Measurements from ENCODE around the gene TAGAP.
A peak's percentile ranks its signal among the peaks of the same experiment; 100 is the strongest.

Gene TAGAP, protein sequence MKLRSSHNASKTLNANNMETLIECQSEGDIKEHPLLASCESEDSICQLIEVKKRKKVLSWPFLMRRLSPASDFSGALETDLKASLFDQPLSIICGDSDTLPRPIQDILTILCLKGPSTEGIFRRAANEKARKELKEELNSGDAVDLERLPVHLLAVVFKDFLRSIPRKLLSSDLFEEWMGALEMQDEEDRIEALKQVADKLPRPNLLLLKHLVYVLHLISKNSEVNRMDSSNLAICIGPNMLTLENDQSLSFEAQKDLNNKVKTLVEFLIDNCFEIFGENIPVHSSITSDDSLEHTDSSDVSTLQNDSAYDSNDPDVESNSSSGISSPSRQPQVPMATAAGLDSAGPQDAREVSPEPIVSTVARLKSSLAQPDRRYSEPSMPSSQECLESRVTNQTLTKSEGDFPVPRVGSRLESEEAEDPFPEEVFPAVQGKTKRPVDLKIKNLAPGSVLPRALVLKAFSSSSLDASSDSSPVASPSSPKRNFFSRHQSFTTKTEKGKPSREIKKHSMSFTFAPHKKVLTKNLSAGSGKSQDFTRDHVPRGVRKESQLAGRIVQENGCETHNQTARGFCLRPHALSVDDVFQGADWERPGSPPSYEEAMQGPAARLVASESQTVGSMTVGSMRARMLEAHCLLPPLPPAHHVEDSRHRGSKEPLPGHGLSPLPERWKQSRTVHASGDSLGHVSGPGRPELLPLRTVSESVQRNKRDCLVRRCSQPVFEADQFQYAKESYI

DNA sequence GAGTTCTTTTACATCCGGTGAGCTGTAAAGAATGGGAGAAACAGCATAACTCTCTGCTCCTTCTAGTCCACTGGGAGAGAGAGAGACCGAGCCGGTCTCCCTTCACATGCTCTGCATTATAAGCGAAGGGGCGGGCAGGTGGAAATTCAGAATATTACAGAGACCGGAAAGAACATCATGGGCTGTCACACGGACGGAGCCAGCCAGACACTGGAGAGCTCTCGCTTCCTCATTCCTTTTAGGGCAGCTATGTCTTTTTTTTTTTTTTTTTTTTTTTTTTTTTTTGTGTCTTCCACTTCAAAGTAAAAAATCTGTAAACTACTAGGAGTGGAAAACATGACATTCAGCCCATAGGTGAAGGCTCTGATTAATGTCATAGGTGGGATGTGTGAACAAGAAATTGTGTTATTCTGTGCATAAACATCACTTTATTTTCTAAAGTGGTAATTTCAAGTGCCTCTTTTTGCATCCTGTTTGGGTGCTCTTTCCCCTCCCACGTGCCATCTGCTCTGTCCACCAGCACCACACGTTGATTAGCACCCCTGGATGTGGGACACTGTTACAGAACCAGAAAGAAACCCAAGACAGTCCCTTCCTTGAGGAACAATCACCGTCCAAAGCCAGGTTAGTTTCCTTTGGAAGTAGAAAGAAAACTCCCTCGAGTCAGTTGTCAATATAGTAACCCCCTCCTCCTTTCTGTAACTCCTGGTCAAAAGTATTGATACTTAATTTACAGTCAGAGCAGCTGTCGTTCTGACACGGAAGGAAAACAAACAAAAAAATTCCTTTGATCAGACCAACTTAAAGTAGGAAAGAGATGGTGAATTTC is at the start of gene TAGAP:
TAGAP (minus strand) TSS at position 93 of the 829 bp plus-strand sequence. CDS start 845 bp downstream, outside the sequence.
- TF ChIP-seq CTCF (IDR thresholded peaks at IDR 0.05; ENCODE audit: borderline replicate concordance, insufficient read depth, low read depth, low read length), result no peak
- H3K4me3 ChIP-seq (ENCODE audit: low read depth, low read length), result peak within 1 kb of the TSS; percentile 44

GRCh38 chr6:159093609-159094443 is 49.0 kb upstream of the TAGAP start:
- TF ChIP-seq CTCF (IDR thresholded peaks at IDR 0.05; ENCODE audit: borderline replicate concordance, insufficient read depth, low read depth, low read length), result no peak
- H3K4me3 ChIP-seq (ENCODE audit: low read depth, low read length), result no peak overlapping the region

DNA sequence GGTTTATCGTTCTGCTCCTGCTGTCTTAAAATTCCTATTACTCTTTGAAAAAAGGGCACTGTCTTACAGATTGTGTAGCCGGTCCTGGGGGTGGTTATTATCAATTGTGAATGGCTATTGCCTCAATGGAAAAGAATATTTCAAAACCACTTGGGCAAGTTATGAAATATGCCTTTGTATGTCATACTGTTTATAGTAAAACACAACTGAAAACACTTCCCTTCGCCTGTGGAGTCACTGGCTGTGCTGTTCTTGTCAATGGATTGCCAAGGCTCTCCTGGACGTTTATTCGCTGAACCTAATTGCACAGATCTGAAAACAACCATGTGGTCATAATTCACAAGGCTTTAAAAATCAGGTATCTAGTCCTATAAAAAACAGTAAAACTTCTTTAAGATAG is 47.8 kb upstream of the TAGAP start:
- no peak for TF ChIP-seq CTCF (IDR thresholded peaks at IDR 0.05; ENCODE audit: borderline replicate concordance, insufficient read depth, low read depth, low read length)
- no peak overlapping the region for H3K4me3 ChIP-seq (ENCODE audit: low read depth, low read length)

- H3K4me3 ChIP-seq (ENCODE audit: low read depth, low read length), result no peak overlapping the region
- TF ChIP-seq CTCF (IDR thresholded peaks at IDR 0.05; ENCODE audit: borderline replicate concordance, insufficient read depth, low read depth, low read length), result no peak
Observed at GRCh38 chr6:159090530-159091480, 46.0 kb upstream of the TAGAP start.

DNA sequence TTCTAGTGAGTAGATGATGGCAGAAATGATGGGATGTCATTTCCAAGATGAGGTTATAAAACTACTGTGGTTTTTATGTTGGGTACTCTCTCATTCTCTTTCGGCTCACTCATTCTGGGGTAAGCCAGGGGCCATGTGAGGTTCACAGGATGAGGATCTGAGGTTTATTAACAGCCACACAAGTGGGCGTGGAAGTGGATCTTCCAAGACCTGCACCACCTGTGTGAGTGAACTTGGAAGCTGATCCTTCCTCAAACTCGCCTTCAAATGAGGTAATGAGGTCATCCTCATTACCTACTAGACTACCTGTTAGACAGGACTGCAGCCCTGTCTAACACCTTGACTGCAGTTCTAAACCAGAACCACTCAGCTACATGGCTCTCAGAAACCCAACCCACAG is 45.1 kb upstream of the TAGAP start:
- H3K4me3 ChIP-seq (ENCODE audit: low read depth, low read length), result no peak overlapping the region
- no peak for TF ChIP-seq CTCF (IDR thresholded peaks at IDR 0.05; ENCODE audit: borderline replicate concordance, insufficient read depth, low read depth, low read length)
